Activated CD8-positive, alpha-beta memory T cell treated with anti-CD3 and anti-CD28 coated beads for 48 hours (primary cell): ENCODE data around the gene ZNF366.

Experiments
- DNase-seq, 3 experiments: peaks; one replicate each; pipeline ENCODE4 v3.0.0-alpha.2; 2020; ENCODE audit warnings: low read depth in 2 of 3, low spot score in 2 of 3

Gene ZNF366

GRCh38 chr5:72467461-72467860, 39.7 kb downstream of the ZNF366 start:
- no peak for DNase-seq

DNA sequence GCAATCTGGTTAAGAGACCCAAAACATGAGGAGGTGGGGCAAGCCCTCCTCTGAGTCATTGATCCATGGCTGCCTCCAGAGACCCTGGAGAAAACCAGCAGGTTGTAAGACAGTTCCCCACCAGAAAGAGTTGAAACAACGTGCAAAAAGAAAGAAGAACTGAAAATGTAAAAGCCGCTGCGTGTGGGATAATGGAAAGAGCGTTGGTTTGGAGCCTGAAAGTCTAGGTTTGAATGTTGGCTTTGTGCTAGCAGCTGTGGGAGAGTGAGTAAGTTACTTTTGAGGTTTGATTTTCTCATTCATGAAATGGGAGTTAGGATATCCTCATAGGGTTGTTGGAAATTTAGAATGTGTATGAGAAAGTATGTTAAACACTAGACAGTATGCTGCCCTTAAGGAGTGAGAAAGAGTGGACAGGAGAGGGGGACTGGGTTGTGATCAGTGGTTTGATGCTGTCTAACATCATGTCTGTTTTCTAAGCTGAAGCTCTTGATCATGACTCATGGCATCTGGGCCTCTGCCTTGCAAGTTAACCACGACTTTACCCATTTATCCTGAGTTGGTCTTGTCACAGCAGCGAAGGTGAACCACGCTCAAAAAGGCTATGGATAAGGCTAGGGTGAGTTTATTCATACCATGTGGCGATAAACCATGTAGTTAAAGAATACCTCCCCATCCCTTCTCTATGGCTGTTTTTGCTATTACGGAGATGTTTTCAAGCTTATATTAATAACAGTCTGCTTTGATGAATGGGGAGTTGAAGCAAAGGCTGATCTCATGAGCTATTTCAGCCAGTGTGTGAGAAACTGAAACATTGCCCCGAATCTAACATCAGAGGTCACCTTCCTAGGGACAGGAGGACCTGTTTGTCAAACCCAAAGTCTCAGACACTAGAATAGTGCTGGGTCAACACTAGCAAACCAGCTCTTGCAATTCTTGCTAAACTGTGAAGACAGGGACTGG, 41.3 kb downstream of the ZNF366 start:
- DNase-seq: no peak

GRCh38 chr5:72465066-72465465, 42.1 kb downstream of the ZNF366 start:
- DNase-seq: no peak

GRCh38 chr5:72464071-72464470, 43.1 kb downstream of the ZNF366 start:
- no peak for DNase-seq

GRCh38 chr5:72463449-72464052, 43.7 kb downstream of the ZNF366 start:
- DNase-seq: no peak

GRCh38 chr5:72460413-72460812, 46.8 kb downstream of the ZNF366 start:
- no peak for DNase-seq

DNA sequence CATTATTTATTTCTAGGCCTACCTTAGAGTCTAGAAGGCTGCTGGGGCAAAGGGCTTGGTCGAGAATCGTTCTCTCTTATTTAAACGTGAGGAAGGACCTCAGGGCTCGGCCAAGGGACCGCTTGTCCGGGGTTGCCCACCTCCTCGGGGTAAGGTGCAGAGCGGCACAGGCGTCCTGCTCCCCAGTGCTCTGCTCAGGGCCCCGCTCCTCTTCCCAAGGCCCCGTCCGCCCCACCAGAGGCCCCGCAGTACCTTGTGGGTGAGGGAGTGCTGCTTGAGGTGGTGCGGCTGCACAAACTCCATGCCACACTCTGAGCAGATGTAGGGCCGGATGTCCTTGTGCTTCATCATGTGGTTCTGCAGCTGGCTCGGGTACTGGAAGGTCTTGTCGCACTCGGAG, 47.3 kb downstream of the ZNF366 start:
- DNase-seq: no peak

DNA sequence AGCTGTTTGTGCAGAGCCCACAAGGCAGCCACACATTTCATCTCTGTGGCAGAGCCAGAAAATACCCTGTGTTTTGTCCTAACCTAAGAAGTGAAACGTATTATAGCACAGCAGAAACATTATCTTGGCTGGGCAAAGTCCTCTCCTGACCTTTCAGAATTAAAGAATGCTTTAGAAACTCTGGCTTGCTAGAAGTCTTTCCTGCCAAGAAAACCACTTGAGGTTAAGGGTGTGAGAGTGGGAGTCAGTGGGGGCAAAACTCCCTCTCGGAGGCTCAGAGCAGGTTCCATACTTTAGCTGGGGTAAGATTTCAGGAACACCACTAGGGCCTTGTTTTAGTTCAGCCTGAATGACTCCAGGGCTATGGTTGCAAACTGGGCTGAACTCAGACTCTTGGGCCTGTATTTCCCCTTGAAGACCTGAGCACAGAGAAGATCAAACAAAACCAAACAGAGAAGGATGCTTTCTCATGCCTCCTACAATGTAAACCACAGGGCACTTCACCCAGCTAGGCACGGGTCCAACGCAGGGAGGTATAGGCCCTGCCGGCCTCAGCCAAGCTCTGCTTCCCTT, 48.0 kb downstream of the ZNF366 start:
- DNase-seq: no peak

DNA sequence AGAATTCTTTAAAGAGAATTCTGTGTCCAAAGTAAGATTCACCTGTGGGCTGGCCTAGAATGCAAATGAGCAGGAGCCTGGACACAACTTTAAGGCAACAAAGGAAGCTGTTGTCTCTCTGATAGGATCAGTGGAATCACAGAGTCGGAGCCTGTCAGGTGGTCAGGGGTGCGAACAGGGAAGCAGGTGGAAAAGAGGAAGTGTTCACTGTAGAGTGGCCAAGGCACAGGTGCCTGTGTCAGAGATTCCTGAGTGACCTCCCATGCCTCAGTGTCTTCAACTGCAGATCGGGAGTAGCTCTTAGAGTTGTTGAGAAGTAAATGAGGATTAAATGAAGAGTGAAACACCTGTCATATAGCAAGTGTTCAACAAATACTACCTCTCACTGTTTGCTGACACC, 48.8 kb downstream of the ZNF366 start:
- no peak for DNase-seq

DNA sequence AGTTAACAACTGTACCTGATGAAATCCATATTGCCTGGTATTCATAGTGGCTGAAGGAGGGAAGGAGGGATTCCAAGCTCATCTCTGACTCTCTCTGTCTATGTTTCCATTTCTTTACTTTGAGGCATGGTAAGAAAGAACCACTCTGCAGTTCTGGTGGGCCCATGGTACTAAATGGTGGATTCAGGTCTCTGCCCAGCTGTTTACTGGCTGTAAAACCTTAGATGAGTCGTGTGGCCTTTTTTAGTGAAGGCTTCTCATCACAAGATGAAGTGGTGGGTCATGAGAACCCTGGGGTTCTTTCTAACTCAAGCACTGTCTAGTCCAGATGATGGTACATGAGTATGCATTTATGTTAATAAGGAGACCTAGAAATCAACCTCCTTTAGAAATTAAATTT, 49.7 kb downstream of the ZNF366 start:
- DNase-seq: no peak

GRCh38 chr5:72456391-72457074, 50.7 kb downstream of the ZNF366 start:
- DNase-seq: no peak

DNA sequence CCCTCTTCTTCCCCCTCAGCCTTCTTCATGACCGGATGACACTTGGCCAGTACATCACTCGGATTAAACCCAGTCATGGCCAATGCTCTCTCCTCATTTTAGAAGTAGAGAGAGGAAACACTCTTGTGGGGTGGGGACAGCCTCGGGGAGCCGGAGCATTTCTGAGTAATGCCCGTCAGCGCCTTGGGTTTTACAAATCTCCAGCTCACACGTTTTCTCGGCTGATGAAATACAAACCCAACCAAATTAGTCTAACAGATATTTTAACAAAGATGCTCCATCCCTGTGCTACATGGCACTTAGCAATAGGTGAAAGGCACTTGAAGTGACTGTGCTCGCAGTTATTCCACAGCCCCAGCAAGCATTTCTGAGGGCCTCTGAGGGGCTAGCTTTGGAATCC, 51.7 kb downstream of the ZNF366 start:
- no peak for DNase-seq

- no peak for DNase-seq
Measured at GRCh38 chr5:72454996-72455395, 52.2 kb downstream of the ZNF366 start.

DNA sequence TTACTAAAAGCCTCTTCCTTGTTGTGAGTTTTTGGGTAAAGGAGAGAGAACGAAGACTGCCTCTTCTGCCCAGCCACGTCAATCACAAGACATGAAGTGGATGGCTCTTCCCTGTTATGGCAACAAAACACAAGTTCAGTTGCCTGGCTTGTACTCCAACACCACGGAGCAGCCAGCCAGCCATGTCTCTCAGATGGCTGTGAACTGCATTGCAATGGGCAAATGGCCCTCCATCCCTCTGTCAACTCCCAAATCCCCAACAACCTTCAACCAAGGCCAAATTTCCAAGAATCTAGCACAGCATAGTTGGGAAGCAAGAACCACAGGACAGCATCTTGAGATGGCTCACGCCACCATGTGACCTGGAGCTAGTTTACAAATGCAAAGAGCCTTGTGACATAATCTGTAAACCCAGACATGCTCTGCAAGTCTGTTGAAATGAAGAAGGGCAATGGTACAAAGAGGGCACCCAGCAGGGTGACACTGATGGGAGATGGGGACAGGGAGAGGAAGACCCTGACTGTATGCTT, 53.9 kb downstream of the ZNF366 start:
- no peak for DNase-seq

GRCh38 chr5:72452515-72453245, 54.5 kb downstream of the ZNF366 start:
- no peak for DNase-seq

DNA sequence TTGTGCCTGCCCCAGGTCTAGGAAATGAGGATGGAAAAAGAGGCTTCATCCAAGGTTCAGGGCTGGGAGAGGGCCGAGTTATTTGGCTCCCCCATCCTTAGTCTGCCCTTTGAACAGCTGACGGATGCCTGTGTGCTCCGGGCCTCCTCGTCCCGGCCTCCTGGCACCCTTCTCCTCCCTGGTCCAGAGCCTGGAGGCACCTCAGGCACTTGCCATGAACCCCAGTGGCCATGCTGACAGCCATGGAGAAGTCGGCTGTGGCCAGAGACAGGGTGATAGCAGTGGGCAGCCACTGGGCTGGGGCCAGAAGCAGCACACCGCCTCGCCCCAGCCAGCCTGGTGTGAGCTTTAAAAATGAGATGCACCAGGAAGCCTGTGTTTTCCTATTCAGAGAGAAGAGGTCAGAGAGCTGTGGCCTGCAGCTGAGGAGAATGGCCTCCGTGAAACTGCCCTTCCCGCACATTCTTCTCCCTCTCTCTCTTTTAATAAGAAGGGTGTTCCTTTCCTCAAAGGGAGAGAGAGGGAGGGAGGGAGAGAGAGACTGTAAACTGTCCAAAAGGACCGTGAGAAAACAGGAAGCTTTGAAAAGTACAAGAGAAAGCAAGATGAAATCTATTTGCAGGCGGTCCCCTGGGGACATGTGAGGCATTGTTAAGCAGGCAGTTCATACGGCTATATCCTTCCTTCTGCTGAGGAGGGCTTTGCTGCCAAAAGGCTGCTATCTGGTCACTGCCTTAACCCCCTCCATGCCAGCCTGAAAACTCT, 55.3 kb downstream of the ZNF366 start:
- DNase-seq: no peak

DNA sequence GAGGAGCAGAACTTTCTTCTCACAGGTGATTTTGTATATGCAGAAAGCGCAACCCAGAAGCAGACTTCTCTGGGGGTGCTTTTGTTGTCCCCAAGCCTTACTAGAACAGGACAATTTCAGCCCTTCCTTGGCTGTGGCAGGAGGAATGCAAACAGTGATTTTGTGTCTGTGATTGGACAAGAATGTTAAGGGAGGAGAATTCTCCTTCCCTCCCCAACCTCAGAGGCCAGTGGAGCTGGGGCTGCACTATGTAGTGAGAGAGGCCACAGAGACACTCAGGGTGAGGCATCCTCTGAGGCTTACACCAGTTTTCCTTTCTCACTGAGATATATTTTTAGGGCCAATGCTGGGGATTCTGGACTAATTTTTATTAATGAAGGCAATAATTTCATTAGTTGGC, 58.8 kb downstream of the ZNF366 start:
- DNase-seq: no peak

- DNase-seq: no peak
Measured at GRCh38 chr5:72447751-72448150, 59.5 kb downstream of the ZNF366 start.

- DNase-seq: no peak
Measured at GRCh38 chr5:72445969-72446368, 61.2 kb downstream of the ZNF366 start.

DNA sequence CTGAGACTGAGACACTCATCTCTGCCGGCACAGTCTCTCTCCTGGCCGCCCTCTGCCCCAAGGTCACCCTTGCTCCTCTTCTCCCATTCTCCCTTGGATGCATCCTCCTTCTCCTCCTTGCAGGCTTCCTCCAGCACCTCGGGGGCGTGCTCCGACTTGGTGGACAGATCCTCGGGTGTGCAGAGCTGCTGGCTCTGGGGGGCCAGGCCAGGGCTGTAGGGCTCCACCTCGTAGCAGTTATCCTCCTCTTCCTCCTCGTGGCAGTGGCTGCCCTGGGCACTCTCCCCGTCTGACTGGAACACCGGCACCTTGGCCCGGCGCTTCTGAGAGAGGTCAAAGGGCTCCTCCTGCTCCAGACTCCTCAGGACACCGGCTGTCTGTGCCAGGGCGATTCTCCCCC, 63.3 kb downstream of the ZNF366 start:
- no peak for DNase-seq
